K562 (cell line): ENCODE data around the gene C1QTNF3. TPM values are rescaled to one million over a fixed set of nuclear protein-coding genes. Genes with fewer than 3 reads are reported as not detected.

Source experiments
- ATF7 ChIP-seq: fragments of 450-650 bp; IDR thresholded peaks from 2 replicates; pipeline ENCODE4 v1.7.1; 2014; ENCODE audit warnings: mild to moderate bottlenecking, moderate library complexity
- CC2D1A ChIP-seq: fragments of 450-650 bp; IDR thresholded peaks from 2 replicates; pipeline ENCODE4 v1.6.1; 2017; ENCODE audit warnings: mild to moderate bottlenecking
- CREB1 ChIP-seq, 2 experiments: sonication (generic) in 1 of 2; formaldehyde crosslinking in 1 of 2; IDR thresholded peaks; 2 replicates each; pipeline versions ENCODE4 v1.6.1 to v1.8.0; 2012 to 2022; ENCODE audit warnings: inconsistent platforms in 1 of 2, mild to moderate bottlenecking in 1 of 2, missing genetic modification reagents in 1 of 2, moderate library complexity in 1 of 2
- DDX20 ChIP-seq: fragments of 450-650 bp; IDR thresholded peaks from 2 replicates; pipeline ENCODE4 v1.6.1; 2016; ENCODE audit warnings: missing genetic modification characterization, low read depth, mild to moderate bottlenecking, missing compliant biosample characterization, moderate library complexity
- HBP1 ChIP-seq: fragments of 450-650 bp; formaldehyde crosslinking; IDR thresholded peaks from 2 replicates; pipeline ENCODE4 v1.4.0; 2022; ENCODE audit warnings: missing genetic modification characterization
- KDM5B ChIP-seq: fragments of 200-600 bp; sonication (generic); IDR thresholded peaks from 2 replicates; pipeline ENCODE4 v1.6.1; 2012; ENCODE audit warnings: low read depth, mild to moderate bottlenecking, moderate library complexity, low read length, control low read depth, inconsistent platforms; ENCODE audit not compliant: insufficient replicate concordance
- MBD2 ChIP-seq: sonication (generic); IDR thresholded peaks from 2 replicates; pipeline ENCODE4 v1.6.1; 2016; ENCODE audit warnings: low read depth, borderline replicate concordance
- NKRF ChIP-seq: fragments of 450-650 bp; IDR thresholded peaks from 2 replicates; pipeline ENCODE4 v1.6.1; 2016; ENCODE audit warnings: borderline replicate concordance
- NR2C2 ChIP-seq, 2 experiments: fragments of 200-800 bp in 1 of 2; sonication (Bioruptor generic) in 1 of 2; sonication (generic) in 1 of 2; formaldehyde crosslinking in 1 of 2; IDR thresholded peaks; 2 replicates each; pipeline versions ENCODE4 v1.6.1 to v1.8.0; 2016 to 2022; ENCODE audit warnings: mild to moderate bottlenecking in 1 of 2, missing compliant biosample characterization in 1 of 2, missing genetic modification characterization in 1 of 2, missing genetic modification reagents in 1 of 2
- NUFIP1 ChIP-seq: fragments of 450-650 bp; IDR thresholded peaks from 2 replicates; pipeline ENCODE4 v1.6.1; 2018; ENCODE audit not compliant: partially characterized antibody
- PHF20 ChIP-seq: fragments of 450-650 bp; IDR thresholded peaks from 2 replicates; pipeline ENCODE4 v1.6.1; 2018; ENCODE audit not compliant: partially characterized antibody
- POLR2A ChIP-seq: fragments of 450-650 bp; conservative IDR thresholded peaks from 2 replicates; pipeline ENCODE4 v1.6.1; 2016
- RNF2 ChIP-seq: sonication (generic); IDR thresholded peaks from 2 replicates; pipeline ENCODE4 v1.6.1; 2016
- SUPT5H ChIP-seq: fragments of 450-650 bp; IDR thresholded peaks from 2 replicates; pipeline ENCODE4 v1.6.1; 2016
- TAF7 ChIP-seq: fragments of 450-650 bp; IDR thresholded peaks from 2 replicates; pipeline ENCODE4 v1.6.1; 2016; ENCODE audit warnings: missing genetic modification characterization, missing compliant biosample characterization
- TEAD1 ChIP-seq, 2 experiments: fragments of 450-650 bp in 1 of 2; sonication (generic) in 1 of 2; formaldehyde crosslinking; IDR thresholded peaks; 2 replicates each; pipeline versions ENCODE4 v1.4.0 to v1.8.0; 2020 to 2022; ENCODE audit warnings: mild to moderate bottlenecking in 2 of 2, missing genetic modification reagents in 1 of 2
- TEAD2 ChIP-seq: fragments of 450-650 bp; IDR thresholded peaks from 2 replicates; pipeline ENCODE4 v1.6.1; 2016; ENCODE audit warnings: missing genetic modification characterization, control low read depth, missing compliant biosample characterization
- polyA plus RNA-seq, 8 experiments: library from polyadenylated mRNA; depleted of rRNA in 4 of 8; stranded (reverse) in 5 of 8; unstranded in 3 of 8; fragments of >200 nt; fragmentation: Nextera tagmentation in 2 of 8; fragmentation: Illumina TruSeq in 1 of 8; extraction: Ambion mirVana in 2 of 8; extraction: Trizol in 1 of 8; gene quantifications; 2 replicates each; pipeline versions ENCODE4 v1.2.1 to v1.2.3, GENCODE V29; 2011 to 2014; ENCODE audit warnings: inconsistent platforms in 1 of 8, missing spikeins in 1 of 8
- total RNA-seq, 7 experiments: library from RNA; depleted of rRNA in 6 of 7; stranded (reverse); fragments of >200 nt in 6 of 7; fragmentation: Illumina TruSeq in 2 of 7; extraction: Trizol in 2 of 7; gene quantifications; 2 replicates each; pipeline versions ENCODE4 v1.2.1 to v1.2.3, GENCODE V29; 2011 to 2021; ENCODE audit warnings: low replicate concordance in 1 of 7
- TF ChIP-seq, protein P1 (sequence below), 2 experiments: fragments of 450-650 bp in 1 of 2; sonication (generic) in 1 of 2; formaldehyde crosslinking in 1 of 2; IDR thresholded peaks in 1 of 2; conservative IDR thresholded peaks in 1 of 2; 2 replicates each; pipeline versions ENCODE4 v1.6.1 to v1.8.1; 2016 to 2023; ENCODE audit warnings: mild to moderate bottlenecking in 2 of 2, moderate library complexity in 2 of 2, inconsistent platforms in 1 of 2, missing genetic modification reagents in 1 of 2
- TF ChIP-seq, protein P2 (sequence below): IDR thresholded peaks from 2 replicates; pipeline ENCODE4 v1.6.1; 2016; ENCODE audit warnings: missing genetic modification characterization, missing compliant biosample characterization

The C1QTNF3 gene
- total and polyA plus RNA-seq, 9 of the 15 experiments (the other 6 are each of a cell fraction or from before 2014, with no cell fraction given): 0.51 to 3.3 (median 2.0) TPM

DNA sequence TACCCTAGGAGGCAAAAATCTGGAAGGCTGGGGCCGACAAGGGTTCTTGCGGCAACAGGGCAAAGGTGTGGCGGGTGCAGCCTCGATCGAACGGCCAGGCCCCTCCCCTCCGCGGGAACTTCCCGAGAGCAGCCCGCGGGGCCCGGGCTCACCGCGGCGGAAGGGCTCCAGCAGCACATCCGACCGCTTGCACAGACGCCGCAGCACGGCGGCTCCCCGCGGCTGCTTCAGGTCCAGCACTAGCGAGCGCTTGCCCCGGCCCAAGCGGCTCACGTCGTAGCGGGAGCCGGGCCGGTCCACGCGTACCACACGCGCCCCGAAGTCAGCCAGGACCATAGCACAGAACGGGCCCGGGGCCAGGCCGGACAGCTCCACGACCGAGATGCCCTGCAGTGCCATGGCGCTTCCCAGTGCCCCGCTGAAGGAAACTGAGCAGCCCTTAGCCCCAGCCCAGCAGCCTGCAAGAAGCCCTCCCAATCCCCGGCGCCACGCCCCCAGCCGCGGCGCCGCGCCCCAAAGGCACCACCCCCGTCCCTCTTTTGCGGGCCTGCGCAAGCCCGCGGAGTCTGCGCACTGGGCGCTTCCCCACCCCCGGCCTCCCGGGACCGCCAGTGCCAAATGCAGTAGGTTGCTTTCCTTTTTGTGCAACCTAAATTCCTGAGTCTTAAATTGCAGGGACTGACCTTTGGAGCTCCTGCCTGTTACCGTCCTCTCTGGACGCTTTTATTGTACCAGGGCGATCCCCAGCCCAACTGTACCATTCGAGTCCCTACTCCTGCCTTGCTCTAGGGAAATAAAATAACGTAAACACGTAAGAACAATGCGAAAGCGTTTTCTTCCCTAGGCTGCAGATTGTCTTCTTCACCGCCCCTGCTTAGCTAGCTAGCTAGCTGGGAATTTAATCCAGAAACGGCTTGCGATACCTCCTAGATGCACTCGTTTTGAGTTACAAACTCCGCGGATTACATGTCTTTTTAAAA is 35.1 kb downstream of the C1QTNF3 start, which contains the start of gene AMACR (continued):
- TF ChIP-seq CREB1 (IDR thresholded peaks at IDR 0.05) (0 out of 2 replicates have a peak, but pooled peaks have one; percentile 18), CREB1 (CRISPR knock-in tag; IDR thresholded peaks at IDR 0.05) (peak; percentile 53; the same call in 1 of the 2 replicates), RNF2 (peak; percentile 74), HBP1 (no peak), NR2C2 (CRISPR knock-in tag; IDR thresholded peaks at IDR 0.05) (peak; percentile 56; the same call in 1 of the 2 replicates), NR2C2 (tag; IDR thresholded peaks at IDR 0.05) (peak; percentile 46; the same call in 1 of the 2 replicates), NUFIP1 (peak; percentile 24), CC2D1A (no peak), TEAD2 (0 out of 2 replicates have a peak, but pooled peaks have one; percentile 48), MBD2 (peak; percentile 56; the same call in 1 of the 2 replicates), KDM5B (peak; percentile 88), PHF20 (peak; percentile 69), NKRF (peak; percentile 83; the same call in 1 of the 2 replicates), SUPT5H (peak; percentile 82), TAF7 (tag) (peak; percentile 51; the same call in 1 of the 2 replicates), TEAD1 (CRISPR knock-in tag; IDR thresholded peaks at IDR 0.05) (0 out of 4 replicates have a peak, but pooled peaks of 1 of the 2 experiments have one; percentile 48), ATF7 (peak; percentile 77), DDX20 (tag) (no peak), POLR2A (peak; percentile 86)
- TF ChIP-seq, protein P1, sequence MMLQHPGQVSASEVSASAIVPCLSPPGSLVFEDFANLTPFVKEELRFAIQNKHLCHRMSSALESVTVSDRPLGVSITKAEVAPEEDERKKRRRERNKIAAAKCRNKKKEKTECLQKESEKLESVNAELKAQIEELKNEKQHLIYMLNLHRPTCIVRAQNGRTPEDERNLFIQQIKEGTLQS (IDR thresholded peaks at IDR 0.05): no peak
- TF ChIP-seq, protein P1 (CRISPR knock-in tag; conservative IDR thresholded peaks at IDR 0.05): 0 out of 2 replicates have a peak, but pooled peaks have one; percentile 23
- TF ChIP-seq, protein P2, sequence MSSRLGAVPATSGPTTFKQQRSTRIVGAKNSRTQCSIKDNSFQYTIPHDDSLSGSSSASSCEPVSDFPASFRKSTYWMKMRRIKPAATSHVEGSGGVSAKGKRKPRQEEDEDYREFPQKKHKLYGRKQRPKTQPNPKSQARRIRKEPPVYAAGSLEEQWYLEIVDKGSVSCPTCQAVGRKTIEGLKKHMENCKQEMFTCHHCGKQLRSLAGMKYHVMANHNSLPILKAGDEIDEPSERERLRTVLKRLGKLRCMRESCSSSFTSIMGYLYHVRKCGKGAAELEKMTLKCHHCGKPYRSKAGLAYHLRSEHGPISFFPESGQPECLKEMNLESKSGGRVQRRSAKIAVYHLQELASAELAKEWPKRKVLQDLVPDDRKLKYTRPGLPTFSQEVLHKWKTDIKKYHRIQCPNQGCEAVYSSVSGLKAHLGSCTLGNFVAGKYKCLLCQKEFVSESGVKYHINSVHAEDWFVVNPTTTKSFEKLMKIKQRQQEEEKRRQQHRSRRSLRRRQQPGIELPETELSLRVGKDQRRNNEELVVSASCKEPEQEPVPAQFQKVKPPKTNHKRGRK: no peak
